Body of pancreas (tissue), 4 donors: ENCODE data around the gene SLC34A1. TPM values are rescaled to one million over a fixed set of nuclear protein-coding genes. Genes with fewer than 3 reads are reported as not detected.

Experiments used
- ATAC-seq: fragments of 150-250 bp; one replicate; pipeline ENCODE4 v1.9.1; 2016
- DNase-seq, 4 donors: peaks; one replicate each; pipeline ENCODE4 v3.0.0-alpha.2; 2019
- H3K27ac ChIP-seq, 4 donors: fragments of 200-600 bp; sonication (generic); 1 replicate in 3 of 4; 2 replicates in 1 of 4; pipeline versions ENCODE4 v1.5.1 to v1.6.1; 2016 to 2019; ENCODE audit warnings: mild to moderate bottlenecking in 1 of 4, mixed read lengths in 1 of 4, moderate library complexity in 1 of 4
- H3K27me3 ChIP-seq, 2 donors: fragments of 200-600 bp; sonication (generic); one replicate each; pipeline ENCODE4 v1.6.0; 2016; ENCODE audit warnings: mild to moderate bottlenecking in 1 of 2
- H3K36me3 ChIP-seq, 2 donors: fragments of 200-600 bp; sonication (generic); replicated peaks in 1 of 2; 2 replicates each; pipeline ENCODE4 v1.5.1; 2016; ENCODE audit warnings: low read depth in 2 of 2; ENCODE audit not compliant: insufficient read depth in 1 of 2
- H3K4me1 ChIP-seq: fragments of 200-600 bp; sonication (generic); one replicate; pipeline ENCODE4 v1.6.0; 2016
- H3K4me3 ChIP-seq, 2 donors: fragments of 200-600 bp; sonication (generic); 1 replicate in 1 of 2; 2 replicates in 1 of 2; pipeline ENCODE4 v1.5.1; 2016 to 2019
- H3K9me3 ChIP-seq, 3 donors: fragments of 200-600 bp; sonication (generic); 1 replicate in 2 of 3; 2 replicates in 1 of 3; pipeline ENCODE4 v1.5.1; 2016
- POLR2A ChIP-seq, 3 donors: fragments of 450-650 bp; IDR thresholded peaks; one replicate each; pipeline ENCODE4 v1.6.1; 2016; ENCODE audit warnings: antibody characterized with exemption in 3 of 3, mild to moderate bottlenecking in 2 of 3
- WGBS, 2 donors: methylation state at CpG; one replicate each; pipeline ENCODE4 v1.1.5; 2017; 5-methylcytosine and 5-hydroxymethylcytosine counted together
- intact Hi-C: fragments of 100-400 bp; cut with DNase I; formaldehyde crosslinking; loops from one replicate; pipeline ENCODE4 v1.15.1; 2023
- total RNA-seq, 2 donors: library from RNA; depleted of rRNA; stranded (reverse); fragments of >200 nt; gene quantifications; one replicate each; pipeline ENCODE4 v1.1.0, GENCODE V29; 2016
- TF ChIP-seq, protein P1 (sequence below), 7 experiments: fragments of 450-650 bp in 4 of 7; fragments of 200-600 bp in 3 of 7; sonication (generic) in 3 of 7; IDR thresholded peaks; one replicate each; pipeline ENCODE4 v1.5.1; 2016 to 2019; ENCODE audit warnings: antibody characterized with exemption in 7 of 7

Gene SLC34A1
- total RNA-seq, 2 donors from 2014 or later: not detected

GRCh38 chr5:177442066-177442826 is 58.0 kb downstream of the SLC34A1 start:
- peaks cover 0 to 2% of the 10 kb centered on the region in 2 donors for H3K36me3 ChIP-seq
- no peak overlapping the region for H3K4me3 ChIP-seq
- intact Hi-C loops: no loop called here
- TF ChIP-seq, protein P1, sequence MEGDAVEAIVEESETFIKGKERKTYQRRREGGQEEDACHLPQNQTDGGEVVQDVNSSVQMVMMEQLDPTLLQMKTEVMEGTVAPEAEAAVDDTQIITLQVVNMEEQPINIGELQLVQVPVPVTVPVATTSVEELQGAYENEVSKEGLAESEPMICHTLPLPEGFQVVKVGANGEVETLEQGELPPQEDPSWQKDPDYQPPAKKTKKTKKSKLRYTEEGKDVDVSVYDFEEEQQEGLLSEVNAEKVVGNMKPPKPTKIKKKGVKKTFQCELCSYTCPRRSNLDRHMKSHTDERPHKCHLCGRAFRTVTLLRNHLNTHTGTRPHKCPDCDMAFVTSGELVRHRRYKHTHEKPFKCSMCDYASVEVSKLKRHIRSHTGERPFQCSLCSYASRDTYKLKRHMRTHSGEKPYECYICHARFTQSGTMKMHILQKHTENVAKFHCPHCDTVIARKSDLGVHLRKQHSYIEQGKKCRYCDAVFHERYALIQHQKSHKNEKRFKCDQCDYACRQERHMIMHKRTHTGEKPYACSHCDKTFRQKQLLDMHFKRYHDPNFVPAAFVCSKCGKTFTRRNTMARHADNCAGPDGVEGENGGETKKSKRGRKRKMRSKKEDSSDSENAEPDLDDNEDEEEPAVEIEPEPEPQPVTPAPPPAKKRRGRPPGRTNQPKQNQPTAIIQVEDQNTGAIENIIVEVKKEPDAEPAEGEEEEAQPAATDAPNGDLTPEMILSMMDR (IDR thresholded peaks at IDR 0.05): no peak
- no peak for TF ChIP-seq POLR2A (IDR thresholded peaks at IDR 0.05)
- H3K27me3 ChIP-seq: no peaks in the 10 kb centered on the region
- H3K9me3 ChIP-seq: no peaks in the 10 kb centered on the region
- 90 to 95% methylated on average over 19 to 20 of the region's 20 CpGs for WGBS, 2 donors
- H3K27ac ChIP-seq: no peak overlapping the region
- no peak for ATAC-seq
- H3K4me1 ChIP-seq: peaks cover 14% of the 10 kb centered on the region
- no peak for DNase-seq

DNA sequence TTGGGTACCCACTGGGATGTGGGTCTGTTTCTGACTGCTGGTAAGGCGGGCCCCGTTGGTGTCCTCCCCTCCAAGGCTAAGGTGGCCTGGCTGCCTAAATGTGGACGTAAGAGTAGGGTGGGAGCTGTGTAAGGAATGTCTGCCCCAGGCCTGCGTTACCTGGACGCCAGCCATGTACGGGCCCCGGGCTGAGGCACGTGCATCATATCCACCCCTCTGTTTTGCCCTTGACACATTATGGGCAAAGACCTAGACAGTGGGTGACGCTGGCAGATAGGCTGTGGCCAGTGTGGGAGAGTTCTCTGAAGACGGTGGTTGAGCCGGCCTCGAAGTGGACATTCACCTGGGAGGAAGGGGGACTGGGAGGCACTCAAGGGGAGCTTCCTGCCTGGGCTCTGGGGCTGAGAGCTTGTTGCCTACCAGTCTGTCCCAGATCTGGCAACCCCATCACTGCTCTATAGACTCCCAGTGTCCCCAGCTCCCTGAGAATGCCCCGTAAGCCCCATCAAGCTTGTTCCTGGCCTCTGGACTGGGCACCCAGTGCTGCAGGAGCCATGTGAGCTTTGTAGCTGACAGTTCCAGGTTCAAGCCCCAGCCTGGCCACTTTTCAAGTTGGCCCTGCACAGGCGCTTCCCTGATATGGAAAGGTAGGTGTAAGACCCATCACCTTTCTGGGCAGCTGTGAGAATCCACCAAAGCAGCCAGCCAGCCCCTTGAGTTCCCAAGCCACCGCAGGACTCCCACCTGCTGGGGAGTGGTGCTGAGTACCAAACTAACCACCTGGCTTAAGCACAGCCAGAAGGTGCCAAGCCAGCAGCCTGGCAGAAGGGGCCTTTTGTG is 59.1 kb downstream of the SLC34A1 start:
- Histone ChIP-seq H3K27me3 (no peaks in the 10 kb centered on the region), H3K9me3 (no peaks in the 10 kb centered on the region), H3K4me3 (no peak overlapping the region), H3K36me3 (no peaks in the 10 kb centered on the region), H3K27ac (no peak overlapping the region), H3K4me1 (peaks cover 24% of the 10 kb centered on the region)
- intact Hi-C loops: no loop called here
- ATAC-seq (no peak), DNase-seq (peak in 1 of 4 donors; percentile 8)
- TF ChIP-seq, protein P1 (IDR thresholded peaks at IDR 0.05): no peak
- TF ChIP-seq POLR2A (IDR thresholded peaks at IDR 0.05): no peak
- 47 to 68% methylated on average over 13 to 15 of the region's 15 CpGs for WGBS, 2 donors

GRCh38 chr5:177444106-177445051 is 60.1 kb downstream of the SLC34A1 start:
- no peak overlapping the region for H3K4me3 ChIP-seq
- H3K27ac ChIP-seq: no peak overlapping the region
- TF ChIP-seq POLR2A (IDR thresholded peaks at IDR 0.05): no peak
- TF ChIP-seq, protein P1 (IDR thresholded peaks at IDR 0.05): no peak
- H3K9me3 ChIP-seq: no peaks in the 10 kb centered on the region
- ATAC-seq: no peak
- peak in 1 of 4 donors; percentile 9 for DNase-seq
- no peaks in the 10 kb centered on the region for H3K27me3 ChIP-seq
- no peaks in the 10 kb centered on the region for H3K36me3 ChIP-seq
- H3K4me1 ChIP-seq: peaks cover 27% of the 10 kb centered on the region
- intact Hi-C loops: no loop called here
- WGBS, 2 donors: 45 to 62% methylated on average over 5 to 7 of the region's 7 CpGs

- Histone ChIP-seq H3K4me3 (no peak overlapping the region), H3K27ac (no peak overlapping the region), H3K4me1 (peaks cover 27% of the 10 kb centered on the region), H3K36me3 (no peaks in the 10 kb centered on the region), H3K9me3 (no peaks in the 10 kb centered on the region), H3K27me3 (no peaks in the 10 kb centered on the region)
- no peak for TF ChIP-seq POLR2A (IDR thresholded peaks at IDR 0.05)
- TF ChIP-seq, protein P1 (IDR thresholded peaks at IDR 0.05): no peak
- intact Hi-C loops: no loop called here
- DNase-seq (no peak), ATAC-seq (no peak)
- WGBS, 2 donors: 39 to 52% methylated on average over 9 to 10 of the region's 10 CpGs
These were observed 61.0 kb downstream of the SLC34A1 start for GRCh38 chr5:177445052-177445916.
